Fibroblast of the conjunctiva (primary cell): Measurements from ENCODE around the gene ASS1.
"Not testable (repeated sequence)": the region's sequence is repeated elsewhere in the genome, so short reads cannot be mapped to it uniquely, and the experiment has no call there.

ENCODE experiments used
- DNase-seq: peaks from one replicate; pipeline ENCODE4 v3.0.0-alpha.2; 2010; ENCODE audit warnings: low read depth

The ASS1 gene

GRCh38 chr9:130444565-130445221, at the start of gene ASS1:
TSS of gene ASS1 (plus strand) at chr9:130444961. CDS start at chr9:130452229, 7,268 bp downstream.
- no peak for DNase-seq

DNA sequence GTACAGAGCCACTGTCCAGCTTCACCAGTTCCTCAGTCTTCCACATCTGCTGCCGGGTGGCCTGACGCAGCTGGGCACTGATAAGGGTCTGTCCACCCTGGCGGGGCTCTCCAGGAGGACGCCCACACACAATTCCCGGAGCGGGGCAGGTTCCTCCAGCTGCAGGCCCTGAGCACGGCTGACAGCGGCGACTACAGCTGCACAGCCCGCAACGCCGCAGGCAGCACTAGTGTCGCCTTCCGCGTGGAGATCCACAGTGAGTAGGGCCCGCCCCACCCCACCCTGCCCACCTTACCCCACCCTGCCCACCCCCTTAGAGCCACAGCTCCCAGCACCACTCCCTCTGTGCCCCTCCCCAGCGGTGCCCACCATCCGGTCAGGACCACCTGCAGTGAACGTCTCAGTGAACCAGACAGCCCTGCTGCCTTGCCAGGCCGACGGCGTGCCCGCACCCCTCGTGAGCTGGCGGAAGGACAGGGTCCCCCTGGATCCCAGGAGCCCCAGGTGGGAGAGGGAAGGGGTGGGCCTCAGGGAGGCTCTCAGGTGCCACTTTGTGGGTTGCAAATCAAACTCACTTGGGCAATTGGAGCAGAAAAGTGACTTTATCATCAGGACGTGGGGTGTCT, 48.8 kb upstream of the ASS1 start:
- DNase-seq, result no peak

DNA sequence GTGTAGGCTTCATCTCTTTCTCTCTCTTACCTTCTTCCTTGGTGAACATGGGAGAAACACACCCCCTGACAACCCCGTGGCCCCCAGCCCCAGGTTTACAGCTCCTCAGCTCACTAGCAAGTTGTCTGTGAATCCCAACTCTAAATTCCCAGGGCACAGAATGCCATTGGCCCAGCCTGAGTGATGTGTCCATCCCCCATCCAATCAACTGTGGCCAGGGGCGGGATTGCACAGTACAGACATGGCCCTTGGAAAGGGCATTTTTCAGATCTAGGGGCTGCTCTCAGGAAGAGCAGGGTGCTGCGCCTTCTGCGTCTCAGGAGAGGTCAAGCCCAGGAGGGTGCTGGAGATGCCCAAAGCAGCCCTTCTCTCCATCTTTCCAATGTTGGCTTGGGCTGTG, 48.2 kb upstream of the ASS1 start:
- no peak for DNase-seq

DNA sequence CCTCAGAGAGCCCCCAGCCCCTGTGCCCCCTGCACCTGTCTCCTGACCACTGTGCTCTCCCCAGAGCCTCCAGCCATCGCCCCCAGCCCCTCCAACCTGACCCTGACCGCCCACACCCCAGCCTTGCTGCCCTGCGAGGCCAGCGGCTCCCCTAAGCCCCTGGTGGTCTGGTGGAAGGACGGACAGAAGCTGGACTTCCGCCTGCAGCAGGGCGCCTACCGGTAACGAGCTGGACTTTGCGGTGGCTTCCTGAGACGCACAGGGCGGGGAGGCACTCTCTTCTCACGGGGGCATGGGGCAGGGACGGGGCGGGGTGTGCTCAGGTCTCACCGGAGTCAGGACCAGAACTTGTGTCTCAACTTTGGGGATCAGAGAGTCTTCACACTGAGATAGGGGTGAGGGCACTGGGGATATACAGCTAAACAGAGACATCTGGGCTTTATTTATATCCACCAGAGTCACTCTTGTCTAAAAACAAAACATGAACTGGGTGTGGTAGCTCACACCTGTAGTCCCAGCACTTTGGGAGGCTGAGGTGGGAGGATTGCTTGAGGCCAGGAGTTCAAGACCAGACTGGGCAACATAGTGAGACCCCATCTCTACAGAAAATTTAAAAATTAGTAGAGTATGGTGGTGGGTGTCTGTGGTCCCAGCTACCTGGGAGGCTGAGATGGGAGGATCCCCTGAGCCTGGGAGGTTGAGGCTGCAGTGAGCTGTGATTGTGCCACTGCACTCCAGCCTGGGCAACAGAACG, 46.1 kb upstream of the ASS1 start:
- DNase-seq, result no peak

GRCh38 chr9:130399768-130400167, 45.0 kb upstream of the ASS1 start:
- no peak for DNase-seq

DNA sequence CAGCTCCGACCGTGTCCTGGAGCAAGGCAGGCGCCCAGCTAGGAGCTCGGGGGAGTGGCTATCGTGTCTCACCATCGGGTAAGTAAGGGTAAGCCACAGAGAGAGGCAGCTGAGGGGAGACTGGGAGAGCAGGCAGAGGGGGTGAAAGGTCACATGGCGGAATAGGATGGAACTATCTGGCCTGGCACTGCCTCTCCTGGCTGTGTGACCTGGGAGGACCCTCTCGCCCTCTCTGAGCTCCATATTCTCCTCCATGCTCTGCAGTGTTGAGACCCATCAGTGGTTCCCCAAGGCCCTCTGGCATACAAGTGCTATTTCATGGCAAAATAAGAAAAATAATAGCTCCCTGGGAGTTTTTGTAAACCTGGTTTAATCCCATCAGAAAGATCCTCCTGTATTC, 43.9 kb upstream of the ASS1 start:
- DNase-seq, result no peak

DNA sequence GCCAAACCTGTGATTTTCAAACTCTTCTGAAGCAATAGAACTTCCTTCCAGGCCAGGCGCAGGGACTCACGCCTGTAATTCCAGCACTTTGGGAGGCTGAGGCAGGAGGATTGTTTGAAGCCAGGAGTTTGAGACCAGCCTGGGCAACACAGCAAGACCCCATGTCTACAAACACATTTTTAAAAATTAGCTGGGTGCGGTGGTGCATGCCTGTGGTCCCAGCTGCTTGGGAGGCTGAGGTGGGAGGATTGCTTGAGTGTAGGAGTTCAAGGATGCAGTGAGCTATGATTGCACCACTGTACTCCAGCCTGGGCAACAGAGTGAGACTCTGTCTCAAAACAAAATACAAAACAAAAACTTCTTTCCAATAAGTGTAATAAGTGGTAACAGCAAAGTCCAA, 43.0 kb upstream of the ASS1 start:
- DNase-seq, result not testable (repeated sequence)

GRCh38 chr9:130402243-130402642, 42.5 kb upstream of the ASS1 start:
- no peak for DNase-seq

GRCh38 chr9:130402645-130403440, 41.9 kb upstream of the ASS1 start:
- no peak for DNase-seq

- DNase-seq, result no peak
Observed at GRCh38 chr9:130405657-130406257, 39.0 kb upstream of the ASS1 start.

DNA sequence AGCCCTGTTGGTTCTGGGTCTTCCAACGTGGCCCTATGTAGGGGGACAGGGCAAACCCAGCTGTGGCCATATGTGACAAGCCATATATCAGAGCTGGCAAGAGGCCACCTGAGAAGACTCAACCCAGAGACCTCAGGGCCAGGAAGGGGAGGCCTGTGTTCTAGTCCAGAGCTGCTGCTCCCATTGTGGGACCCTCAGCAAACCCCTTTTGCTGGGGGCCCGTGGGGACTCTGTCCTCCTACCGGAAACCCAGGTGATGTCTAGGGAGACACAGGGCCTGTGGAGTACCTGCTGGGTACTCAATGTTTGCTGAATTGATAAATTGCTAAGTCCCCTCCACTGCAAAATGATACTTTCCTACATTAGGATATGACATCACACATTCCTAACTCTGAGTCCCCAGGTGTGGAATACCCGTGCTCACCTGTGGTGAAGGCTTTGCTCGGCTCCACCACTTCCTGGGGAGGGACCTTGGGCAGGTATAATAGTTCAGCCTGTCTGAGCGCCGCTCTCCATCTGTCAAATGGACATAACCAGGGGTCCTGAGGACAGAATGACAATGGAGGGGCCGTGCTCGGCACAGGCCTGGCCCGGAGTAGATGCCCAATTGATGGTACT, 38.4 kb upstream of the ASS1 start:
- no peak for DNase-seq

DNA sequence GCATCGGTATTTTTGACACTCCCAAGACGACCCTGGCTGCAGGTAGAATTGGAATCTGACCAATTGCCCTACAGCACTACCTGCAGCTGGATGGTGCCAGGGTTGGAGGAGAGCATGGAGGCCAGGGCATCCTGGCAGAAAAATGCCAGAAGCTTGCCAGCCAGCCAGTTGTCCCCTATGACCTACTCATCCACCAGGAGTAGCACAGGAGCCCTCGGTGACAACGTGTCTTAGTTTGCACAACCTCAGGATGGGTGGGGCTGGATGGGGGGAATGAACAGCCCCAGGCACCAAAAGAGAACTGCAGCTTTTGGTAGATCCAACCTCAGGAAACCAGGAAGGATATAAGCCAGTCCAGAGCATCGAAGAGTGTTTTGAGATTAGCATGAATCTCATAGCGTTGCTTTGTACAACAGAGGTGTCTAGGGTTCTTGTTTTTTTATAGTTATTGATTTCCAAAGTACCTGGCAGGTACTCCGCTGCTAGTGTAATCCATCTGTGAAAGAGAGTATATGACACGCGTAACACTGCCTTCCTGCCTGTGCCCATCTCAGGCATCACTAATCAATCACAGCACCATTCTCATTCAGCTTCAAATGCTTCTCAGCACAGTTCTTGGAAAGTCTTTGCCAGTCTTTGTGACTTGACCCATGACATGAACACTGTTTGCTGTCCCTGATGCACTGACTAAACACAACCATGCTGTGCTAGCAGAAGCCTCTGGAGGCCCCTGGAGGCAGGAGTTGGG, 36.7 kb upstream of the ASS1 start:
- DNase-seq, result no peak

DNA sequence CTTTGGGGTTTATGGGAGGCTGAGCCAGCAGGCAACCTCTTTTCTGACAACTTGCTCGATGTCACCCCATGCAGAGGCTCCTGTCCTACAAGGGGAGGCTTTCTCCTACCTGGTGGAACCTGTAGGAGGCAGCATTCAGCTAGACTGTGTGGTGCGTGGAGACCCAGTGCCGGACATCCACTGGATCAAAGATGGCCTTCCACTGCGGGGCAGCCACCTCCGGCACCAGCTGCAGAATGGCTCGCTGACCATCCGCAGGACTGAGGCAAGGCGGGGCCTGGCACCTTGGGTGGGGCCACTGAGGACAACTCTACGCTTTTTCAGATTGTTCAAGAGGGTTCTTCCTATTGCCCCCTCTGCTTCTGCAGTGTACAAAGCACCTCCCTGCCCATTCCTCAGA, 36.1 kb upstream of the ASS1 start:
- DNase-seq, result no peak

DNA sequence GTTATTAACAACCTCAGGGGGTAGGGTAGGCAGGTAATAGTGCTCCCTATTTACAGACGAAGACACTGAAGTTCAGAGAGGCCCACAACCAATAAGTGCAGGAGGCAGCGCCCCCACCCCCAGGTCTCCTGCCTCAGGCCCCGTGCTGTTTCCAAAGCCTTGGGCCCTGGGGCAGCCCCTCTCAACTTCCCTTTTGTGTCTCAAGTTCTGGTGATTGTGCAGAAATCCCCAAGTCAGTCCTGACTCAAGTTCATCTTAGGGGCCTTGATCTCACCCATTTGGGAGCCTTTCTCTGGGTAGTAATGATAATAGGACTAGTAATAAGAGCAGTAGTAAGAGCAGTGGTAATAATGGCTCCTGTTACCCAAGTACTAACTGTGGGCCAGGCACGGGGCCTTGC, 35.5 kb upstream of the ASS1 start:
- no peak for DNase-seq

- DNase-seq, result no peak
Observed at GRCh38 chr9:130410443-130410842, 34.3 kb upstream of the ASS1 start.

DNA sequence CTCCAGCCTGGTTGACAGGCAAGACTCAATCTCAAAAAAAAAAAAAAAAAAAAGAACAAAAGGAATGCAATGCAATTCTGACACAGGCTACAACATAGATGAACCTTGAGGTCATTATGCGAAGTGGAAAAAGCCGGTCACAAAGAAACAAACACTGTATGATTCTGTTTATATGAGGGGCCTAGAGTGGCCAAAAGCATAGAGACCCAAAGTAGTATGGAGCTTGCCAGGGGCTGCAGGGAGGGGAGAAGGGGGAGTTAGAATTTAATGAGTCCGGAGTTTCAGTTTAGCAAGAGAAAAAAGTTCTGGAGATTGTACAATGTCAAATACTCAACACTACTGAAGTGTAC, 33.2 kb upstream of the ASS1 start:
- DNase-seq, result no peak

DNA sequence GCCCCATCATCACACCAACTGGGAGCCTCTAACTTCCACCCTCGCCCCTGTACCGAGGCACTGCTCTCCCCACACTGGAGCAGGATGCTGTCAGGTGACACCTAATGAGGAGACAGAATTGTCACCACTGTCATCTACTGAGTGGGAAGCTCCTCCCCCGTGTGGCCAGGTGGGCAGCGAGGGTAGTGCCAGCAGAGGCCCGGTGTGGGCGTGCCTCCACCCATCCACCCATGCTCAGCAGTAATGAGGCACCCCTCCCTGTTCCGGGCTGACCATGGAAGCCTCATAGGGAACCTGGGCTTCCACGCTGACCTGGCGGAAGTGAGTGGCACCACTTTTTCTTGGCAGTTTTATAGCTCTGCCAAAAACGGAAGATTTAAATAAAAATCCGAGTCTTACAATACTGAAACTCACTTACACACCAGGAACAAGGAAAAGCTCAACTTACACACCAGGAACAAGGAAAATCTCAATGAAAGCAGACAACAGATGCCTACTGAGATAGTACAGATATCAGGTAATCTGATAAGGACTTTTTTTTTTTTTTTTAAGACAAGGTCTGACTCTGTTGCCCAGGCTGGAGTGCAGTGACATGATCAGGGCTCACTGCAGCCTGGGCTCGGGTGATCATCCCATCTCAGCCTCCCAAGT, 30.6 kb upstream of the ASS1 start:
- no peak for DNase-seq

DNA sequence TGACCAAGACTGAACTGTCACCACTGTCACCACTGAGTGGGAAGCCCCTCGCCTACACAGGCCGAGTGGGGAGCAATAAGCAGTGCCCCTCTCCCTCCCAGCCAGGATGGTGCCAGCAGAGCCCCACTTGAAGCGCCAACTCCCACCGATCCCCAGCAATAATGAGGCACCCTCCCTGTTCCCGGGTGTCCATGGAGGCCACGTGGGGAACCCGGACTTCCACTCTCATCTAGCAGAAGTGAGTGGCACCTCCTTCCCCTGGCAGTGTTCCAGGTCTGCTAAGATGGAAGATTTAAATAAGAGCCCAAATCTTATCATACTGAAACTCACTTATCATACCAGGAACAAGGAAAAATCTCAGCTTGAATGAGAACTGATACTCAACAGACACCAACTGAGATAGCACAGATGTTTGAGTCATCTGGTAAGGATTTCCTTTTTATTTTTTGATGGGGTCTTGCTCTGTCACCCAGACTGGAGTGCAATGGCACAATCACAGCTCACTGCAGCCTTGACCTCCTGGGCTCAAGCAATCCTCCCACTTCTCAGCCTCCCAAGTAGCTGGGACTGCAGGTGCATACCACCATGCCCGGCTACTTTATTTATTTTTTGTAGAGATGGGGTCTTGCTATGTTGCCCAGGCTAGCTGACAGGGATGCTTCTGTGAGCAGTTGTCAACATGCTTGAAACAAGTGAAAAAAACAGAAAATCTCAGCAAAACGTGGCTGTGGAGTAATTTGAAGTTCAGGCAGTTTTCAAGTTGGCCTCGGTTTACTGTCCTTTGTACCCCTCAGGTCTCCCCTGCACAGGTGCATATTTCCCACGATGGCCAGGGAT, 29.6 kb upstream of the ASS1 start:
- DNase-seq, result no peak

DNA sequence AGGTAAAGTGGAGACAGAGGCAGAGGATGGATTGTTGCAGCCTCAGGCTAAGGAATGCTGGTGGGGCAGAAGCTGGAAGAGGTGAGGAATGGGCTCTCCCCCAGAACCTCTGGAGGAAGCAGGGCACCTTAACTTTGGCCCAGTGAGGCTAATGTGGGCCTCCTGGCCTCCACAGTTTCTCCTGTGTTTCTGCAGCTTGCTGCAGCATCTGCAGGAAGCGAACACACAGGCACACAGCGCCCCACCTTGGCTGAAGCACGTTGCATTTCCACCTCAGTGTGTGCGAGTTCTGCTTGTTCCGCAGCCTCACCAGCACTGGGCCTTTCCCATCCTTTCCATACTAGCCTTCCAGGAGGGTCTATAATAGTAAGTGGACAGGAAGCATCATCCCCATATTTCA, 27.2 kb upstream of the ASS1 start:
- no peak for DNase-seq

GRCh38 chr9:130418776-130419175, 26.0 kb upstream of the ASS1 start:
- DNase-seq, result no peak
